Measurements from ENCODE around the gene S100A4. TPM values are rescaled to one million over a fixed set of nuclear protein-coding genes. Genes with fewer than 3 reads are reported as not detected.

Gene S100A4
- total RNA-seq, 1 experiment from 2014 or later, result 384 TPM

- DNase-seq (ENCODE audit: low read depth, low spot score) (no peak), ATAC-seq (peak; percentile 46)
- Histone ChIP-seq H2AFZ (ENCODE audit: low read depth, low read length, poor library complexity, severe bottlenecking) (peak overlapping the region; percentile 54), H3K4me3 (replicated peaks in 1 of 2; ENCODE audit: low read depth in 1 of 2, low read length in 2 of 2) (no peak overlapping the region), H3K36me3 (ENCODE audit: control insufficient read depth in 1 of 2, insufficient read depth in 2 of 2, low read length in 2 of 2) (no peaks in the 10 kb centered on the region), H3K9me2 (ENCODE audit: insufficient read depth) (no peaks in the 10 kb centered on the region), H3K79me2 (ENCODE audit: insufficient read depth, low read length) (no peaks in the 10 kb centered on the region), H3K27me3 (ENCODE audit: insufficient read depth, low read length) (no peaks in the 10 kb centered on the region), H3K9me3 (ENCODE audit: control insufficient read depth in 1 of 2, insufficient read depth in 1 of 2, low read depth in 1 of 2, low read length in 2 of 2) (no peaks in the 10 kb centered on the region), H3K27ac (ENCODE audit: low read depth, low read length) (no peak overlapping the region), H3K4me1 (ENCODE audit: control insufficient read depth in 1 of 2, insufficient read depth in 2 of 2, low read length in 2 of 2) (peaks cover 12 to 32% of the 10 kb centered on the region in 2 experiments), H3K9ac (ENCODE audit: low read length) (peak overlapping the region; percentile 30; the same call in 1 of the 2 replicates), H4K20me1 (ENCODE audit: insufficient read depth) (no peaks in the 10 kb centered on the region), H3K4me2 (ENCODE audit: low read length) (peak overlapping the region; percentile 62)
- ChIA-PET RAD21 (ENCODE audit: low non-redundant PET in 1 of 2, low total read pairs in 2 of 2, uncharacterized antibody in 2 of 2, unreplicated experiment in 2 of 2) (no interaction called here), CTCF (interaction anchor here (1.4 to 2.8 kb wide), 3 partner anchors 10 to 50 kb away, joined by 4 to 11 read pairs (median 8); partner anchors contain the start of genes S100A1 and S100A13), POLR2A (interaction anchor here (0.7 to 1.6 kb wide), 7 partner anchors 10 to 77 kb away, joined by 3 to 9 read pairs (median 5); partner anchors contain the start of genes CHTOP, S100A13, S100A14 and S100A6)
- intact Hi-C loops (cut with micrococcal nuclease), result no loop called here
- TF ChIP-seq YY1 (IDR thresholded peaks at IDR 0.05; ENCODE audit: extremely low read depth, insufficient replicate concordance, low read depth, low read length) (no peak), EGR1 (IDR thresholded peaks at IDR 0.05; ENCODE audit: low read depth) (no peak), ELF1 (IDR thresholded peaks at IDR 0.05; ENCODE audit: borderline replicate concordance, low read depth) (no peak), ATF3 (IDR thresholded peaks at IDR 0.05) (no peak), TCF7L2 (IDR thresholded peaks at IDR 0.05; ENCODE audit: borderline replicate concordance, extremely low read depth, insufficient read depth, insufficient read length) (no peak), EZH2 (IDR thresholded peaks at IDR 0.05) (no peak), POLR2A (IDR thresholded peaks at IDR 0.05; ENCODE audit: borderline replicate concordance, extremely low read depth, insufficient read depth, insufficient read length) (no peak), RAD21 (IDR thresholded peaks at IDR 0.05; ENCODE audit: low read depth) (no peak), FOSL1 (IDR thresholded peaks at IDR 0.05; ENCODE audit: low read depth) (no peak), CTCF (IDR thresholded peaks at IDR 0.05 in 2 of 3, conservative IDR thresholded peaks at IDR 0.05 in 1 of 3; ENCODE audit: borderline replicate concordance in 1 of 3, insufficient read depth in 1 of 3, low read depth in 2 of 3, low read length in 2 of 3) (no peak), ZNF274 (IDR thresholded peaks at IDR 0.05; ENCODE audit: low read depth, low read length) (no peak), EZH2phosphoT487 (IDR thresholded peaks at IDR 0.05; ENCODE audit: borderline replicate concordance) (no peak), POLR2AphosphoS5 (IDR thresholded peaks at IDR 0.05; ENCODE audit: low read depth, low read length) (no peak), CEBPB (IDR thresholded peaks at IDR 0.05; ENCODE audit: low read depth) (no peak)
- TF ChIP-seq, protein P1, sequence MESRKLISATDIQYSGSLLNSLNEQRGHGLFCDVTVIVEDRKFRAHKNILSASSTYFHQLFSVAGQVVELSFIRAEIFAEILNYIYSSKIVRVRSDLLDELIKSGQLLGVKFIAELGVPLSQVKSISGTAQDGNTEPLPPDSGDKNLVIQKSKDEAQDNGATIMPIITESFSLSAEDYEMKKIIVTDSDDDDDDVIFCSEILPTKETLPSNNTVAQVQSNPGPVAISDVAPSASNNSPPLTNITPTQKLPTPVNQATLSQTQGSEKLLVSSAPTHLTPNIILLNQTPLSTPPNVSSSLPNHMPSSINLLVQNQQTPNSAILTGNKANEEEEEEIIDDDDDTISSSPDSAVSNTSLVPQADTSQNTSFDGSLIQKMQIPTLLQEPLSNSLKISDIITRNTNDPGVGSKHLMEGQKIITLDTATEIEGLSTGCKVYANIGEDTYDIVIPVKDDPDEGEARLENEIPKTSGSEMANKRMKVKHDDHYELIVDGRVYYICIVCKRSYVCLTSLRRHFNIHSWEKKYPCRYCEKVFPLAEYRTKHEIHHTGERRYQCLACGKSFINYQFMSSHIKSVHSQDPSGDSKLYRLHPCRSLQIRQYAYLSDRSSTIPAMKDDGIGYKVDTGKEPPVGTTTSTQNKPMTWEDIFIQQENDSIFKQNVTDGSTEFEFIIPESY (IDR thresholded peaks at IDR 0.05; ENCODE audit: extremely low read depth, insufficient replicate concordance, low read length), result no peak
- BruUV-seq (replicated peaks), result no TSS peak
These were observed 32.0 kb upstream of the S100A4 start for GRCh38 chr1:153577624-153578051.
